Suprapubic skin (tissue), 4 donors: ENCODE results near the gene TRPM1. TPM values are rescaled to one million over a fixed set of nuclear protein-coding genes. Genes with fewer than 3 reads are reported as not detected.

Experiments
- DNase-seq, 2 donors: peaks; one replicate each; pipeline ENCODE4 v3.0.0-alpha.2; 2019; ENCODE audit warnings: low spot score in 2 of 2
- H3K27ac ChIP-seq: fragments of 200-600 bp; sonication (generic); one replicate; pipeline ENCODE4 v1.5.1; 2019
- H3K27me3 ChIP-seq: fragments of 200-600 bp; sonication (generic); one replicate; pipeline ENCODE4 v1.5.1; 2019
- H3K36me3 ChIP-seq: fragments of 200-600 bp; sonication (generic); one replicate; pipeline ENCODE4 v1.5.1; 2019
- H3K4me1 ChIP-seq: fragments of 200-600 bp; sonication (generic); one replicate; pipeline ENCODE4 v1.5.1; 2019
- H3K4me3 ChIP-seq: fragments of 200-600 bp; sonication (generic); one replicate; pipeline ENCODE4 v1.5.1; 2019; ENCODE audit warnings: mild to moderate bottlenecking
- H3K9me3 ChIP-seq: fragments of 200-600 bp; sonication (generic); one replicate; pipeline ENCODE4 v1.5.1; 2019
- CTCF ChIP-seq, 2 donors: fragments of 200-600 bp in 1 of 2; fragments of 450-650 bp in 1 of 2; sonication (generic) in 1 of 2; IDR thresholded peaks; one replicate each; pipeline ENCODE4 v1.5.1; 2016 to 2019; ENCODE audit warnings: antibody characterized with exemption in 2 of 2, mild to moderate bottlenecking in 1 of 2, moderate library complexity in 1 of 2
- EP300 ChIP-seq: sonication (generic); formaldehyde crosslinking; IDR thresholded peaks from one replicate; pipeline ENCODE4 v1.6.1; 2017; ENCODE audit warnings: antibody characterized with exemption
- POLR2A ChIP-seq, 2 donors: fragments of 450-650 bp; IDR thresholded peaks; one replicate each; pipeline ENCODE4 v1.6.1; 2017; ENCODE audit warnings: antibody characterized with exemption in 2 of 2, mild to moderate bottlenecking in 2 of 2, moderate library complexity in 2 of 2
- POLR2AphosphoS5 ChIP-seq, 3 donors: sonication (generic); formaldehyde crosslinking; IDR thresholded peaks; one replicate each; pipeline ENCODE4 v1.6.1; 2017; ENCODE audit warnings: antibody characterized with exemption in 3 of 3
- WGBS: methylation state at CpG from one replicate; pipeline ENCODE4 v1.1.5; 2018; 5-methylcytosine and 5-hydroxymethylcytosine counted together
- total RNA-seq, 4 donors: library from RNA; depleted of rRNA; stranded (reverse); fragments of >200 nt; gene quantifications; one replicate each; pipeline ENCODE4 v1.1.0, GENCODE V29; 2016

Gene TRPM1
- total RNA-seq, 4 donors from 2014 or later = 5.1 to 15.2 (median 10.2) TPM

- Histone ChIP-seq H3K9me3 (no peaks in the 10 kb centered on the region), H3K4me1 (peaks cover 3% of the 10 kb centered on the region), H3K36me3 (no peaks in the 10 kb centered on the region), H3K4me3 (no peak overlapping the region), H3K27me3 (no peaks in the 10 kb centered on the region), H3K27ac (no peak overlapping the region)
- no peak for TF ChIP-seq POLR2A (IDR thresholded peaks at IDR 0.05)
- no peak for TF ChIP-seq CTCF (IDR thresholded peaks at IDR 0.05)
- TF ChIP-seq EP300 = no peak
- no peak for TF ChIP-seq POLR2AphosphoS5 (IDR thresholded peaks at IDR 0.05)
- 91% methylated on average over 3 of the region's 3 CpGs for WGBS
- no peak for DNase-seq
Measured at GRCh38 chr15:30999729-31000128, 101.8 kb downstream of the TRPM1 start.

GRCh38 chr15:30997270-30997669, 104.3 kb downstream of the TRPM1 start:
- Histone ChIP-seq H3K27ac (no peak overlapping the region), H3K9me3 (no peaks in the 10 kb centered on the region), H3K36me3 (no peaks in the 10 kb centered on the region), H3K4me1 (no peaks in the 10 kb centered on the region), H3K4me3 (no peak overlapping the region), H3K27me3 (no peaks in the 10 kb centered on the region)
- no peak for DNase-seq
- TF ChIP-seq POLR2A (IDR thresholded peaks at IDR 0.05) = no peak
- no peak for TF ChIP-seq CTCF (IDR thresholded peaks at IDR 0.05)
- TF ChIP-seq POLR2AphosphoS5 (IDR thresholded peaks at IDR 0.05) = no peak
- TF ChIP-seq EP300 = no peak
- WGBS = 47% methylated on average over 1 of the region's 1 CpG

- no peak for DNase-seq
Measured at GRCh38 chr15:30992249-30992864, 109.2 kb downstream of the TRPM1 start.

GRCh38 chr15:30991255-30992235, 110.0 kb downstream of the TRPM1 start, which contains the start of gene MTMR10:
TSS of gene MTMR10 (minus strand) at chr15:30991628. CDS start at chr15:30991506, 122 bp downstream.
- H3K4me1 ChIP-seq = peaks cover 29% of the 10 kb centered on the region
- peak in 1 of 3 donors; percentile 67 for TF ChIP-seq POLR2AphosphoS5 (IDR thresholded peaks at IDR 0.05)
- TF ChIP-seq POLR2A (IDR thresholded peaks at IDR 0.05) = peak; percentile 64 to 89
- TF ChIP-seq EP300 = no peak
- H3K27ac ChIP-seq = peak within 1 kb of the TSS; percentile 95
- H3K36me3 ChIP-seq = peaks cover 10% of the 10 kb centered on the region
- H3K4me3 ChIP-seq = peak within 1 kb of the TSS; percentile 66
- no peaks in the 10 kb centered on the region for H3K27me3 ChIP-seq
- 0% methylated on average over 29 of the region's 114 CpGs for WGBS
- H3K9me3 ChIP-seq = no peaks in the 10 kb centered on the region
- DNase-seq = peak; percentile 79 to 84

More at GRCh38 chr15:30992249-30992864, 109.2 kb downstream of the TRPM1 start:
- Histone ChIP-seq H3K27me3 (no peaks in the 10 kb centered on the region), H3K4me1 (peaks cover 24% of the 10 kb centered on the region), H3K4me3 (peak overlapping the region; percentile 66), H3K9me3 (no peaks in the 10 kb centered on the region), H3K36me3 (peaks cover 6% of the 10 kb centered on the region), H3K27ac (peak overlapping the region; percentile 95)
- WGBS = 70% methylated on average over 7 of the region's 7 CpGs
- TF ChIP-seq POLR2AphosphoS5 (IDR thresholded peaks at IDR 0.05) = no peak
- TF ChIP-seq POLR2A (IDR thresholded peaks at IDR 0.05) = no peak
- TF ChIP-seq CTCF (IDR thresholded peaks at IDR 0.05) = no peak
- no peak for TF ChIP-seq EP300

GRCh38 chr15:30990446-30991254, 110.9 kb downstream of the TRPM1 start:
- no peak for DNase-seq

More at GRCh38 chr15:30990446-30991254, 110.9 kb downstream of the TRPM1 start:
- Histone ChIP-seq H3K4me3 (peak overlapping the region; percentile 66), H3K36me3 (peaks cover 17% of the 10 kb centered on the region), H3K27me3 (no peaks in the 10 kb centered on the region), H3K27ac (peak overlapping the region; percentile 95), H3K4me1 (peaks cover 37% of the 10 kb centered on the region), H3K9me3 (no peaks in the 10 kb centered on the region)
- TF ChIP-seq EP300 (no peak), POLR2AphosphoS5 (IDR thresholded peaks at IDR 0.05) (no peak), POLR2A (IDR thresholded peaks at IDR 0.05) (no peak), CTCF (IDR thresholded peaks at IDR 0.05) (no peak)
- 1% methylated on average over 22 of the region's 24 CpGs for WGBS
